ENCODE measurements around the gene MEG3.

DNA sequence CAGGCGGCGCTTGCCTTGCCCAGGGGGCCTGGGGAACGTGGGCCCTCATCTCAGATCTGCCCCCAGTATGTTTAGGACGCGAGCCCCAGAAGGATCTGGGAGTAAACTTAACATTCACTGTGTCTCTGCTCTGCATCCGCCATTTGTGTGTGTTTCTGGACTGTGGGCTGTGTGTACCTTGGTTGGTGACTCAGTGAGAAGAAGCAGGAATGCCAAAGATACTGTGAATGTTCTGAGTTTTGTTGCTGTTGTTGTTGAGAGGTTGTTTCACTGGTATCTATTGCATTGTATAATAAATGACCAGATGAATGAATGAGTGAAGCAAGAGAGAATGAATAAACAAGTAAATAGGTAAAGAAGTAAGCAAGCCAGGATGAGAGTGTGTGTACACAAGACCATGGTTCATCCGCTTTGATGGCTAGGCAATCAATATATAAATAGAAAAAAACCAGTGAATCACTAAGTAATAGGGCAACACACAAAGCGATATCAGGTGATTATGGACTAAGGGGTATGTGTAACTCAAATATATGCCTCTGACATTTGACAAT, 20.5 kb downstream of the MEG3 start:
- TF ChIP-seq POLR2A (IDR thresholded peaks at IDR 0.05) = no peak
- TF ChIP-seq, protein P1, sequence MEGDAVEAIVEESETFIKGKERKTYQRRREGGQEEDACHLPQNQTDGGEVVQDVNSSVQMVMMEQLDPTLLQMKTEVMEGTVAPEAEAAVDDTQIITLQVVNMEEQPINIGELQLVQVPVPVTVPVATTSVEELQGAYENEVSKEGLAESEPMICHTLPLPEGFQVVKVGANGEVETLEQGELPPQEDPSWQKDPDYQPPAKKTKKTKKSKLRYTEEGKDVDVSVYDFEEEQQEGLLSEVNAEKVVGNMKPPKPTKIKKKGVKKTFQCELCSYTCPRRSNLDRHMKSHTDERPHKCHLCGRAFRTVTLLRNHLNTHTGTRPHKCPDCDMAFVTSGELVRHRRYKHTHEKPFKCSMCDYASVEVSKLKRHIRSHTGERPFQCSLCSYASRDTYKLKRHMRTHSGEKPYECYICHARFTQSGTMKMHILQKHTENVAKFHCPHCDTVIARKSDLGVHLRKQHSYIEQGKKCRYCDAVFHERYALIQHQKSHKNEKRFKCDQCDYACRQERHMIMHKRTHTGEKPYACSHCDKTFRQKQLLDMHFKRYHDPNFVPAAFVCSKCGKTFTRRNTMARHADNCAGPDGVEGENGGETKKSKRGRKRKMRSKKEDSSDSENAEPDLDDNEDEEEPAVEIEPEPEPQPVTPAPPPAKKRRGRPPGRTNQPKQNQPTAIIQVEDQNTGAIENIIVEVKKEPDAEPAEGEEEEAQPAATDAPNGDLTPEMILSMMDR (IDR thresholded peaks at IDR 0.05) = no peak

Data from esophagus squamous epithelium (tissue), 4 donors.